ENCODE measurements around the gene PBX4. TPM values are rescaled to one million over a fixed set of nuclear protein-coding genes. Genes with fewer than 3 reads are reported as not detected.

PBX4 gene
- total RNA-seq, 4 donors from 2014 or later, result 3.8 to 15.8 (median 5.9) TPM

DNA sequence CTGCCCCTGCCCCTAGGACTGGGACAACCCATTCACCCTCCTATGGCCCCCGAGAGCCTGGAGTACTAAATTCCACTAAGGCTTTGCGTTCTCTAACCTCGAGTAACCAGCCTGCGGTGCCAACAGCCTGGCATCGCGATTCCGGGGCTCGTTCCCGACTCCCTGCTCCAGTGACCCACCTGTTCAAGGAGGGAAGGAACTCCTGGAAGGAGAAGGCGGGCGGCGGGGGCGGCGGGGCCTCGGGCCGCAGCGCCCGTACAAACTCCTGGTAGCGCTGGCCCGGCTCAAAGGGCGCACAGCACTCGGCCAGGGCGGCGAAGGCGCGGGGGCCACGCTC, 18.7 kb upstream of the PBX4 start:
- H3K4me3 ChIP-seq (ENCODE audit: low read depth, poor library complexity, severe bottlenecking), result no peak overlapping the region
- 81 to 87% methylated on average over 27 of the region's 27 CpGs for WGBS, 2 donors

DNA sequence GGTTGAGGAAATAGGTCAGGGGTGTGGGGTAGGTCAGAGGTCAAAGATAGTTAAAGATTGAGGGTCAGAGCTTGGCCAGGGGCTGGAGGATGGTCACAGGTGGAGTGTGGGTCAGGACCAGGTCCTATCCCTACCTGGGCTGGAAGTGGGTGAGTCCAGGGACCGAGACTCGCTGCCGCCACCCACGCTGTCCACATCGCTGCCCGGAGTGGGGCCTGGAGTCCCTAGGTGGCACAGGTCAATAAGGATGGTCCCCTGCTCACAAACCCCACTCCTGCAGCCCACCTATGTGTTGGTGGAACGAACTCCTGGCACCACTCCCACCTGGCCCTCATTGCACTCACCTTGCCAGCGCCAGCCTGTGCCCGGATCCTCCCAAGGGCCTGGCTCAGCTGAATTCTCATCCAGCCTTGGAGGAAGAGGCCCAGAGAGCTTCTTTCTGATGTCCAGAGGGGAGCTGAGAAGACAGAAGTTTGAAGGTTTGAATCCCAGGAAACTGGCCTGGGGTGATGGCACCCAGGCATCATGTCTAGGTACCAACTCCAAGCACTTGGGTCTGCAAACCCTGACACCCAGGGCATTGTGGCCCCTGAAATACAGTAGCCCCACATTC, 18.2 kb upstream of the PBX4 start:
- H3K4me3 ChIP-seq (ENCODE audit: low read depth, poor library complexity, severe bottlenecking), result no peak overlapping the region
- no peak for DNase-seq (ENCODE audit: low spot score in 2 of 2)
- intact Hi-C loops (cut with DNase I; ENCODE audit: low total_unique reads), result no loop called here
- TF ChIP-seq, protein P1, sequence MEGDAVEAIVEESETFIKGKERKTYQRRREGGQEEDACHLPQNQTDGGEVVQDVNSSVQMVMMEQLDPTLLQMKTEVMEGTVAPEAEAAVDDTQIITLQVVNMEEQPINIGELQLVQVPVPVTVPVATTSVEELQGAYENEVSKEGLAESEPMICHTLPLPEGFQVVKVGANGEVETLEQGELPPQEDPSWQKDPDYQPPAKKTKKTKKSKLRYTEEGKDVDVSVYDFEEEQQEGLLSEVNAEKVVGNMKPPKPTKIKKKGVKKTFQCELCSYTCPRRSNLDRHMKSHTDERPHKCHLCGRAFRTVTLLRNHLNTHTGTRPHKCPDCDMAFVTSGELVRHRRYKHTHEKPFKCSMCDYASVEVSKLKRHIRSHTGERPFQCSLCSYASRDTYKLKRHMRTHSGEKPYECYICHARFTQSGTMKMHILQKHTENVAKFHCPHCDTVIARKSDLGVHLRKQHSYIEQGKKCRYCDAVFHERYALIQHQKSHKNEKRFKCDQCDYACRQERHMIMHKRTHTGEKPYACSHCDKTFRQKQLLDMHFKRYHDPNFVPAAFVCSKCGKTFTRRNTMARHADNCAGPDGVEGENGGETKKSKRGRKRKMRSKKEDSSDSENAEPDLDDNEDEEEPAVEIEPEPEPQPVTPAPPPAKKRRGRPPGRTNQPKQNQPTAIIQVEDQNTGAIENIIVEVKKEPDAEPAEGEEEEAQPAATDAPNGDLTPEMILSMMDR (IDR thresholded peaks at IDR 0.05), result no peak
- no peak for TF ChIP-seq POLR2A (IDR thresholded peaks at IDR 0.05)
- WGBS, 2 donors, result 91 to 99% methylated on average over 6 to 9 of the region's 9 CpGs

More for the DNA sequence above, 18.7 kb upstream of the PBX4 start:
- intact Hi-C loops (cut with DNase I; ENCODE audit: low total_unique reads), result no loop called here
- TF ChIP-seq, protein P1 (IDR thresholded peaks at IDR 0.05), result no peak
- no peak for TF ChIP-seq POLR2A (IDR thresholded peaks at IDR 0.05)
- DNase-seq (ENCODE audit: low spot score in 2 of 2), result no peak

DNA sequence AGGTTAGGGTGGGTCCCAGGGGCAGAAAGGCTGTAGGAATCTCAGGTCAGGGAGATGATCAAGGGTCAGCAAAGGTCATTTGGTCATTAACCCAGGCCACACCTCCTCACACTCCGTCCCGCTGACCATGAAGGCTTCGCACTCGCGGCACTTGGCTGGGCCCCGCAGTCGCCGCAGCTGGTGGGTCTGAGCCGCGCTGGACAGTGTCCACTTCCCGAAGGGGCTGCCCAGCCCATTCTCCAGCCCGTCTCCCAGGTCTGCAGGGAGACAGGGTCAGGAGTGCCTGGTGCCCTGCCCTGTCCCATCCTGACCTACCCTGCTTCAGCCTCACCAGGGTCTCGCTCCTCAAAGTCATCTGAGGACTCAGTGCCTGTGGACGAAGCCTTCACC, 16.8 kb upstream of the PBX4 start:
- intact Hi-C loops (cut with DNase I; ENCODE audit: low total_unique reads), result no loop called here
- no peak for DNase-seq (ENCODE audit: low spot score in 2 of 2)
- H3K4me3 ChIP-seq (ENCODE audit: low read depth, poor library complexity, severe bottlenecking), result no peak overlapping the region
- no peak for TF ChIP-seq POLR2A (IDR thresholded peaks at IDR 0.05)
- TF ChIP-seq, protein P1 (IDR thresholded peaks at IDR 0.05), result no peak
- 95 to 97% methylated on average over 14 of the region's 14 CpGs for WGBS, 2 donors

DNA sequence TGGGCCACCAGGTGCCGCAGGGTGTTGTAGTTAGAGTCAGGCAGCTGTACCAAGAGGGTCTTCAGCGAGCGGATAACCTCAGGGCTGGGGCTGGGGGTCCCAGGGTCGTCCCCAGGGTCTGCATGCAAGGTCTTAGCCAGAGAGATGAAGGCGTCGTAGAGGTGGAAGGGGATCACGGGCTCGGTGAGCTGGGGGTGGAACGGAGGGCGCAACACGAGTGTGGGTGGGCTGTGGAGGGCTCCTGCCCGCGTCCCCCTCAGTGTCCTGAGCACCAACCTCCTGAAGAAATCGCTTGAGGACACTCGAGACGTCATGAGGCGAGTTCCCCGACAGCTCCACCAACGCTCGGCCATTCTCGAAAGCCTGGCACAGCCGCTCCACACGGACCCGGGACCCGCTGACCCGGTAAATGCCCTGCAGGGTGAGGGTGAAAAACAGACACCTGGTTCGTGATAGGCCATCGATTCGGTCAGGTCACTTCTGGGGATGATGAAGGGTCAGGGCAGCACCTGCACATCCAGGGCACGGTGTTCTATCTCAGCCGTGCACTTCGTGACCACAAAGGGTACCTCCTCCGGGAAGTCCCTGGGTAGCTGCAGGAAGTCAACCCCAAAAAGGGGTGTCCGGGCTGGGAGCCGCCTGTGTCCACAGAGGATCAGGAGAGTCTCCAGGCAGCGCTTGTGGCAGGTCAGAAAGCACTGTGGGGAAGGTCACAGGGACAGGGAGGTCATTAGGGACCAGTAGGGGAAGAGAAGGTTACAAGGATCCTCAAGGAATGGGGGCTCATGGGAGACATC, 16.2 kb upstream of the PBX4 start:
- intact Hi-C loops (cut with DNase I; ENCODE audit: low total_unique reads), result no loop called here
- DNase-seq (ENCODE audit: low spot score in 2 of 2), result no peak
- no peak overlapping the region for H3K4me3 ChIP-seq (ENCODE audit: low read depth, poor library complexity, severe bottlenecking)
- WGBS, 2 donors, result 92 to 95% methylated on average over 36 of the region's 36 CpGs
- TF ChIP-seq, protein P1 (IDR thresholded peaks at IDR 0.05), result no peak
- TF ChIP-seq POLR2A (IDR thresholded peaks at IDR 0.05), result no peak

DNA sequence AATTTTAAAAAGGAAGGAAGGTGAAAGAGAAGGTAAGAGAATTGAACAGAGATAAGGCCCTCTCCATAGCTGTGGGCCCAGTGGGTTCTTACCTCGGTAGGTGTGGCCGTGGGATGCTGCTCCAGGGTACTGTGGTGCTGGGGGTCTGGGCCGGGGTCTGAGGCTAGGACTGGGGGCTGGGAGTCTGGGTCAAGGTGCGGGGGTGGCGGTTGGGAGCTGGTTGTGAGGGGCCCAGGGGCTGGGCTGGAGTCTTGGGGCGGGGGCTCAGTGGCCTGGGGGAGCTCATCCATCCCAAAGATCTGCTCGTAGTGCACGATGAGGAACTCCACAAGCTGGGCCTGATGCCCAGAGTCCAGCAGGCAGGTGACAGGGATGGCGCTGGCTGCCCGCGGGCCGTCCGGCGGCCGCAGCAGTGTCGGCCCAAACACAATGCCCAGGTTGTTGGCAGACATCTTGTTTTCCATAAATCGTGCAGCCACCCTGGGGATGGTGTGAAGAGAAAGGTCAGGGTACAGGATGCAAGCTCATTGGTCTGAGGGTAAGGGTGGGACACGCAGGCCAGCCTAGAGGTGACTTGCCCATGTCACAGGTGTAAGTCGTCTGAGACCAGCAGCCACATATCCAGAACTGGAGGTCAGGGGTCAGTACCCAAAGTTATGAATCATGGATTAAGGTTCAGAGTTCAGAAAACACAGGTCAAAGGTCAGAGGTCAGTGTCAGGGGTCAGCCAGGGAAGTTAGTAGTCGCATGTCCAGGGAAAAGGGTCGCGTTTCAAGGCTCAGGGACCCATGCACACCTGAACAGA, 15.4 kb upstream of the PBX4 start:
- DNase-seq (ENCODE audit: low spot score in 2 of 2), result no peak
- H3K4me3 ChIP-seq (ENCODE audit: low read depth, poor library complexity, severe bottlenecking), result no peak overlapping the region
- intact Hi-C loops (cut with DNase I; ENCODE audit: low total_unique reads), result no loop called here
- WGBS, 2 donors, result 92 to 94% methylated on average over 22 of the region's 22 CpGs
- TF ChIP-seq POLR2A (IDR thresholded peaks at IDR 0.05), result no peak
- TF ChIP-seq, protein P1 (IDR thresholded peaks at IDR 0.05), result no peak

All from lower leg skin (tissue), 4 donors.